Renal cortical epithelial cell (primary cell): ENCODE measurements around the gene KANK4. TPM values are rescaled to one million over a fixed set of nuclear protein-coding genes. Genes with fewer than 3 reads are reported as not detected.

ENCODE experiments used
- DNase-seq: peaks from one replicate; pipeline ENCODE4 v3.0.0-alpha.2; 2011; ENCODE audit warnings: low read depth
- total RNA-seq: library from RNA; depleted of rRNA; stranded (reverse); fragments of >200 nt; gene quantifications from 2 replicates; pipeline ENCODE4 v1.2.3, GENCODE V29; 2014

Gene KANK4
- total RNA-seq, 1 donor from 2014 or later = not detected

DNA sequence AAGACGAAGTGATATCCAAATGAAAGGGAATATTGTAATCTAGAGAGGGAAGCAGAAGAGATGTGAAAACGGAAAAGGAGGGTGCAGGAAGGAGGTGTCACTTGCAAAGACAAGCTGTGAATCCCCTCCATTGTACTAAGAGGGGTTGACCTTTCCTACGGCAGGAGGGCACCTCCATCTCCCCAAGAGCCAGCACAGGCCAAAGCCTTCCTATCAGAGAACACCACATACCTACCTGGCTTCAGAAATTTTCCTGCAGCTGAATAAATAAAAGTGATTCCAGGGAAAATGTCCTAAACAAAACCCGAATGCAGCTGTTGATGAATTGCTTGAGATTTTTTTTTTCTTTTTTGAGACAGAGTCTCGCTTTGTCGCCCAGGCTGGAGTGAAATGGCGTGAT, 14.3 kb downstream of the KANK4 start:
- DNase-seq = no peak

- DNase-seq = no peak
Observed at GRCh38 chr1:62304515-62304914, 14.7 kb downstream of the KANK4 start.

GRCh38 chr1:62301726-62302390, 17.4 kb downstream of the KANK4 start:
- DNase-seq = no peak

DNA sequence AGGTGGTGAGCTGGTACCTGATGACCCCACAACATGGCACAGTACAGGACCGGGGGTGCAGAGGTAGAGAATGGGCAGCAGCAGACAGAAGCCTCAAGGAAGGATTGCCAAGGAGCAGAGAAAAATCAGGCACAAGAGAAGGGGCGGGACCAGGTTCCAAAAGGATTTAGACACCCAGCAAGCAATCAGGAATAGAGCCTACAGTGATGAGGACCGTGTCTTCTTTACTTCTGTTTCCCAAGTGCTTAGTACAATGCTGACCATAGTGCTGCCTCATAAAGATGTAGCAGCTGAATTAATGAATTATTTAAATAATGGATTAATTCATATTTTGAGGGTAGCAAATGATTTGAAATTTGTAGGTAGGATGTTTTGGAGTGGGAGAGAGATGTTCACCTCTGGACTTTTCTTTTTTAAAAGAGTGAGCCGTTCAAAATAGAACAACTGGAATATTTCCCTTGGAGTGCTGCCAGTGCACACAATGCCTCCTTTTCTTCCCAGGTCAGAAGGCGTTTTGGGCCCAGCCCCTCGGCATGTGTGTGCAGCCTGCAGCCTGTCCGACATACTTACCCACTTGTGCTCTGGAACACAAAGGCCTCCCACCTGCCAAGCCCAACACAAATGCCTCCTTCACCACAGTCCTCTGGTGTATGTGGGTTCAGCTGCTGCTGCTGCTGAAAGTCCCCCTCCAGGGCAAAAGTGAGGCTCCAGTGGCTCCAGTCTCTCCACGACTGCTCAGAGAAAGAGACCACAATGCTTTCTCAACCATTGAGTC, 19.6 kb downstream of the KANK4 start:
- DNase-seq = no peak

- DNase-seq = peak; percentile 67
Observed at GRCh38 chr1:62295921-62296491, 23.2 kb downstream of the KANK4 start.

DNA sequence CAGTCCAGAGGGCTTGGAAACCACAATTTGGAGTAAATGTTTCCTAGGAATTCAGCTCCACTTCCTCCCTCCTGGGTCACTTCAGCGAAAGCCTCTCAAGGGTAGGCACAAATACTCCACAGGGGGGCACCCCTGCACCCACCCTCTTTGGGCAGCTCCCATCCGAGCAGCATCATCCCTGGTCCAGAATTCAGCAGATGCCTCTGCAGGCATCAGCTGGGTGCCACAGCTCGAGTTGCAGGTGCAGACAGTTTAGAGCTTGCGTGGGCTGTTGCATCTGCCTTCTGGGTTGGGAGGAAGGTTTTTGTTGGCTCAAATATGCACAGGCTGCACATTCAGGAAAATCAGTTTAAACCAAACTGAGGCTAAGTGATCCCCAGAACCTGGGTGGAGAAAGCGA, 25.0 kb downstream of the KANK4 start:
- no peak for DNase-seq

DNA sequence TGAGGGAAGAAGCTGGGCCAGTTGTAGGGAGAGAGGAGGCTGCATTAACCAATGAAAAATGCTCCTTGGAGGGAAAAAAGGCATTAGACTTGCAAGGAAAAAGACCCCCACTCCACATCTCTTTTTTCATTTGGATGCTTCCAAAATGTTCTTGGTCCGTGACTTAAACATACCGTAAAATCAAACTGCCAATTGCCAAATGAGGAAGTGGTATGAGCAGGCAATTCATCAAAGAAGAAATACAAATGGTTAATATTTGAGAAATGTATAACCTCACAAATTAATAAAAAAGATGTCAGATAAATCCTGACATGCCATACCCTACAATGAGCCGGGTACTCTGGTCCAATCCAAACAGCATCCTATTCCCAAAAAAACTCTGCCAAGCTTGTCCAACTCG, 30.6 kb downstream of the KANK4 start:
- no peak for DNase-seq

GRCh38 chr1:62288224-62288623, 31.0 kb downstream of the KANK4 start:
- DNase-seq = no peak

GRCh38 chr1:62286786-62287224, 32.4 kb downstream of the KANK4 start:
- DNase-seq = peak; percentile 43

DNA sequence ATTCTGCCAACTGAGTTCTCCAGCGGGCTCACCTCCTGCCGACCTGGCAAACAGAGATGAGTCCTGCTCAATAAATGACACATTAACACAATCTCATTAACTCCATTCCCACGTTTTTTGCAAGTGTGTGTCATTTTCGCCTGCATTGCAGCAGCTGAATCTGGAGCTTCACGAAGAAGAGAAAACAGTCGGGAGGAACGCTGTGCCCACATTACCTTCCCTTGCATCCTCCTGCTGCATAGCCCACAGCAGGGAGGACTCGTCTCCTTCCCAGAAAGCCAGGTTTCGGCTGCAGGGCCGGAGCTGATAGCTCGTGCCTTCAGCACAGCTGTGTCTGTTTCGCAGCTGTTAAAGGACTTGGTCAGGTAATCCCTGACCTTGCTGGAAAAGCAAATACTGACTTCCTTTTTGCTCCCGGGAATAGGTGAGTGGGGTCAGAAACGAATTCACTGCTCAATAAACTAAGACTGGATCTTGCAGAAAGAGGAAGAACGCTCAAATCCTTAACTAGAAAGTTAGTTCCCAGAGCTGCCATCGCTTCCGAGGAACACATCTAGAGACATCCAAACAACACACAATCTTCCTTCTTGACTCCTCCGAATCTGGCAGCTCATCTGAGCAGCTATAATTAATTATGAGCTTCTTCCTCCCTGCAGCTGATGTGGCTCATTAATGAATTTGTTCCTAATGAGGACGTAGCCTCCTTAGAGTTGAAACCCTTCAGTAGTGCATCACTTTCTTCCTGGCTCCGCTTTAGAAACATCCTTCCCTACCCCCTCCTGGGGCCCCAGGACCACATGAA, 33.0 kb downstream of the KANK4 start:
- peak; percentile 50 for DNase-seq

DNA sequence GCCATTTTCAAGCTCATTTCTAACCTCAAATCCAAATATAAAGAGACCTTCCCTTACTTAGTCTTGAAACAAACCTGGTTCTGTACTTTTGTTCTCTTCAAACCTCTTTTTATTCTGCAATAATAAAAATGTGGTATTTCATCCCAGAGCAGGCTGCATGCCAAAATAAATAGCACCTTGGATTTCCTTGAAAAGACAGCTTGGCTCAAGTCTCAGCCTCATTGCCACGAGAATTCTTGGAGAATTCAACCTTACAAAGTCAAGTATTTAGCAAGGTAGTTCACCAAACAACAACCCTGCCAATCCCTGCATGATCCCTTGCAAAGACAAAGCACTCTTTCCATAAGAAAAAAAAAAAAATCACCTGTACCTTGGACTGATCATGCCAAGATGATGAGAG, 33.8 kb downstream of the KANK4 start:
- DNase-seq = no peak

DNA sequence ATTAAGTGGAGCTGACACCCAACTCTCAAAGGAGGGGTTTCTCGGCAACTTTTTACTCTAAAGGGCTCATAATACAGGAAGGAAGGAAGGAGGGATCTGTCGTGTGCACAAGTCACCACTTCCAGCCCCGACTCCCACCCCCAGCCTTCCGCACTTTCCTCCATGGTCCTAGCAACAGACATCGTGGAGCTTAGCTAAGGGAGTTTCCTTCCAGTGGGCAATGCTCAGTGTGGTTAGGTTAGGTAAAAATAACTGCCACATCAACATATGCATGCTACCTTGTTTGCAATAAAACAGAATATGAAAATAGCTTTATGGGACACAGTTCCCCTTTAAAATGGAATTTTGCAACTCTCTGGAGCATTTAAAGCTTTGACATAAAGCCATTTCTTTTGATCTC, 35.2 kb downstream of the KANK4 start:
- no peak for DNase-seq

DNA sequence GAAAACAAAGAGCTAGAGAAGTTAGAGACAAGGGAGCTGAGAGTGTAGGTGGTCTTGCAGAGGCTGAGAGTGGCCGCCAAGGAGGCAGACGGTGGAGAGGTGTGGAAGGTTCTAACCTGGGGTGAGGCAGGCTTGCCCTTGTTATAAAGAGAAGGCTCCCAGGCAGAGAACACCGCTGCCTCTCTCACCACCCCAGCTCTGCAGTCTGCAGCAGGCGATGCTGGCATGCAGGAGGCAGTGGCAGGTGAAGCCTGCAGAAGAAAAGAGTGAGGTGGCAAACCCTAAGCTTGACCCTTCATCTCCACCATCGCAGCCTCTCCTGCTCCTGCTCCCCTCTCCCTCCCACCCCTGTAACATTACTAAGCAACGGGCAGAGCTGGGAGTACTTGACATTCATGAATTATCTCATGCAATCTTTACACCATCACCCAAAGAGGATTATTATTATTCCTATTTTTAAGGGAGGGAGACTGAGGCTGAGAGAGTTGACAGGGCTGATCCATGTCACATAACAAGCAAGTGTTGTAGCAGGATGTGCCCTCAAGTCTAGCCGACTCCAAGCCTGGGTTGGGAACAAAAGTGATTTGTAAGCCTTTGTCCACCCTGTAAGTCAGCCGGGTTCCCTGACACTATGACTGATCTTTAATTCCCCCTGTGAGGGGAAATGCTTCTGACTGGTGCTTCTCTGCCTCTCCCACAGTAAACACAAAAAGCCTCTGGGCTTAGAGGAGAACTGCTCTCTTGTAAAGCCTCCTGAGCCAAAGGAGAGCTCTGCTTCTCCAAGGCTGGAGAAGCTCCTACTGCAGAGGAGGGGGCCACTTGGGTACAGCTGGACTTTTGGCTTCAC, 36.1 kb downstream of the KANK4 start:
- DNase-seq = no peak

GRCh38 chr1:62281922-62282555, 37.2 kb downstream of the KANK4 start:
- DNase-seq = no peak

GRCh38 chr1:62280960-62281465, 38.2 kb downstream of the KANK4 start:
- DNase-seq = no peak

GRCh38 chr1:62280150-62280549, 39.1 kb downstream of the KANK4 start:
- DNase-seq = no peak

GRCh38 chr1:62276791-62277190, 42.4 kb downstream of the KANK4 start:
- DNase-seq = no peak

GRCh38 chr1:62274496-62275485, 44.4 kb downstream of the KANK4 start:
- no peak for DNase-seq

GRCh38 chr1:62273953-62274352, 45.3 kb downstream of the KANK4 start:
- DNase-seq = no peak
